ENCODE measurements around the gene IRX1.

Gene IRX1

GRCh38 chr5:3595006-3595961 is at the start of gene IRX1:
Gene IRX1, plus strand, starts transcription at chr5:3595832. Its CDS starts 274 bp downstream, at chr5:3596106.
- DNase-seq, result no peak

- no peak for DNase-seq
Measured at GRCh38 chr5:3546028-3546427, 49.6 kb upstream of the IRX1 start.

GRCh38 chr5:3564116-3564515 is 31.5 kb upstream of the IRX1 start:
- DNase-seq, result no peak

GRCh38 chr5:3564827-3565518 is 30.7 kb upstream of the IRX1 start:
- DNase-seq, result no peak

GRCh38 chr5:3584724-3585531 is 10.7 kb upstream of the IRX1 start:
- DNase-seq, result no peak

GRCh38 chr5:3590161-3590966 is 5.3 kb upstream of the IRX1 start:
- DNase-seq, result no peak

GRCh38 chr5:3590967-3591900 is 4.4 kb upstream of the IRX1 start:
- DNase-seq, result no peak

GRCh38 chr5:3592298-3592697 is 3.3 kb upstream of the IRX1 start:
- DNase-seq, result no peak

GRCh38 chr5:3593771-3594509 is 1.7 kb upstream of the IRX1 start:
- DNase-seq, result no peak

- no peak for DNase-seq
Measured at GRCh38 chr5:3594510-3595005, 1.1 kb upstream of the IRX1 start.

- DNase-seq, result no peak
Measured at GRCh38 chr5:3596261-3596825, 711 bp downstream of the IRX1 start.

- DNase-seq, result no peak
Measured at GRCh38 chr5:3596857-3597166, 1.2 kb downstream of the IRX1 start.

GRCh38 chr5:3597167-3598007 is 1.8 kb downstream of the IRX1 start:
- DNase-seq, result no peak

GRCh38 chr5:3598207-3598606 is 2.6 kb downstream of the IRX1 start:
- no peak for DNase-seq

GRCh38 chr5:3598769-3599211 is 3.2 kb downstream of the IRX1 start:
- DNase-seq, result no peak

GRCh38 chr5:3599226-3600105 is 3.8 kb downstream of the IRX1 start:
- no peak for DNase-seq

- DNase-seq, result no peak
Measured at GRCh38 chr5:3600106-3601060, 4.8 kb downstream of the IRX1 start.

All from KG1 (cell line).